EH (cell line): ENCODE results near the gene ZCCHC4.

Source experiments
- DNase-seq: peaks from one replicate; pipeline ENCODE4 v3.0.0-alpha.2; 2015; ENCODE audit warnings: low read depth

ZCCHC4 gene, protein sequence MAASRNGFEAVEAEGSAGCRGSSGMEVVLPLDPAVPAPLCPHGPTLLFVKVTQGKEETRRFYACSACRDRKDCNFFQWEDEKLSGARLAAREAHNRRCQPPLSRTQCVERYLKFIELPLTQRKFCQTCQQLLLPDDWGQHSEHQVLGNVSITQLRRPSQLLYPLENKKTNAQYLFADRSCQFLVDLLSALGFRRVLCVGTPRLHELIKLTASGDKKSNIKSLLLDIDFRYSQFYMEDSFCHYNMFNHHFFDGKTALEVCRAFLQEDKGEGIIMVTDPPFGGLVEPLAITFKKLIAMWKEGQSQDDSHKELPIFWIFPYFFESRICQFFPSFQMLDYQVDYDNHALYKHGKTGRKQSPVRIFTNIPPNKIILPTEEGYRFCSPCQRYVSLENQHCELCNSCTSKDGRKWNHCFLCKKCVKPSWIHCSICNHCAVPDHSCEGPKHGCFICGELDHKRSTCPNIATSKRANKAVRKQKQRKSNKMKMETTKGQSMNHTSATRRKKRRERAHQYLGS

DNA sequence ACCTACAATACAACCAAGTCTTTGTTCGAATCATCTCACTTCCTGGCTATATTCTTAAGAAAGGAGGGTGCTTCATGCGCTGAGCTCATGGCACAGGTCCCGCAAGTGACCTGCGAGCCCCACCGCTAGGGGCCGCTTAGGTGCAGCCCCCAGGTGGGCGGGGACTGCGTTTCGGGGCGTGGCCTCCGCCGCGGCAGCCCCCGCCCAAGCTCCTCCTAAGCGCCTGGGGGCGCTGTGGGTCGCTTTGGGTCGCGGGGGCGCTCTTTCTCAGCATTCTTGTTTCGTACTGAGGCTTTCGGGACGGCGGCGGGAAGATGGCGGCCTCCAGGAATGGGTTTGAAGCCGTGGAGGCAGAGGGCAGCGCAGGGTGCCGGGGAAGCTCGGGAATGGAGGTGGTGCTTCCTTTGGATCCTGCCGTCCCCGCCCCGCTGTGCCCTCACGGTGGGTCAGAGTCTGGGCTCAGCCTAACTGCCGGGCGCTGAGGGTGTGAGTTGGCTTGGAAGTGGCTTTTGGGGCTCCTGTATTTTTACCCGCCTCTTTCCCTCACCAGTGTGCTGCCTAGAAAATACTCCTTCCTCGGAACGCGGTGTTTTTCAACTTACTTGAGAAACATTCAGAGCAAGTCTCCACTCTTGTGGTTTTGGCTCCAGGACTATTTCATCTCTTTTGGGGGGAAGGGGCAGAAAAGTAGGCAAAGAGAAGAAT, at the start of gene ZCCHC4:
TSS of gene ZCCHC4 (plus strand) at position 279 of the 705 bp plus-strand sequence. CDS start at position 315, 36 bp downstream.
- peak; percentile 85 for DNase-seq

DNA sequence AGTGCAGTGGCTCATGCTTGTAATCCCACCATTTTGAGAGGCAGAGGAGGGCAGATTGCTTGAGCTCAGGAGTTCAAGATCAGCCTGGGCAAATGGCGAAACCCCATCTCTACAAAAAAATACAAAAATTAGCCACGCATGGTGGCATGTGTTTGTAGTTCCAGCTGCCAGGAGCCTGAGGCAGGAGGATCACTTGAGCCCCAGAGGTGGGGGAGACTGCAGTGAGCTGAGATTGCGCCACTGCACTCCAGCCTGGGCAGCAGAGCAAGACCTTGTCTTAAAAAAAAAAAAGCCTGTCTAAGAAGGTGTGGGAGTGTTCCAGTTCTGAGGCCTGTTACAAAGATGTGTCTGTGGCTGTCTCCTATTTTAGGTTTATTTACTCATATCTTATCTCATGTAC, 40.7 kb upstream of the ZCCHC4 start:
- DNase-seq, result no peak

DNA sequence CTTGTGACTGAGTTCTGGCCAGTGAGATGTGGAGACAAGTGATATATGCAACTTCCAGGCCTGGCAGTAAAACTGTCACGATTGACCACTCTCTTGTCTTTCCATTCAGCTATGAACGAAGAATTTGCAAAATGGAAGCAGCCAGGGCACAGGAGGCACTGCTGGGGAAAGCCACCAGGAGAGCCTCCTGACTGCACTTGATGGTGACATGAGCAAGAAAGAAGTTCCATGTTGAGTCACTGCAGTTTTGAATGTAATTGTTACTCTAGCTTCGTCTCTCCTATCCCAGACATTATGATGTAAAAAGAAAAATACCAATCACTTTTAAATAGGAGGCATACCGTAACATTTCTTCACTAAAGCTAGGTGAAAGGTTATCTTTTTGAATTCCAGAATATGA, 32.4 kb upstream of the ZCCHC4 start:
- no peak for DNase-seq

DNA sequence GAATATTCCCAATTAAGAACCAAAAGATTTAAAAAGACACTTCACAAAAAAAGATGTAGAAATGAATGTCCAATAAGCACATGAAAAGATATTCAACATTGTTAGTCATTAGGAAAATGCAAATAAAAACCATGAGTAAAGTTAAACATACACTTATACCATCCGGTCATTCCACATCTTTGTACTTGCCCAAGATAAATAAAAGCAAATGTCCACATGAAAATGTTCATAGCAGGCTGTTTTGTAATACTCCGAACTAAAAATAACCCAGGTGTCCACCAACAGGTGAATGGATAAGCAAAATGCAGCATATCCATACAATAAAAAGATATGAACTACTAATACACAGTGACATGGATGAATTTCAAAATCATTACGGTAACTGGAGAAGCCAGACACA, 28.6 kb upstream of the ZCCHC4 start:
- DNase-seq, result no peak

DNA sequence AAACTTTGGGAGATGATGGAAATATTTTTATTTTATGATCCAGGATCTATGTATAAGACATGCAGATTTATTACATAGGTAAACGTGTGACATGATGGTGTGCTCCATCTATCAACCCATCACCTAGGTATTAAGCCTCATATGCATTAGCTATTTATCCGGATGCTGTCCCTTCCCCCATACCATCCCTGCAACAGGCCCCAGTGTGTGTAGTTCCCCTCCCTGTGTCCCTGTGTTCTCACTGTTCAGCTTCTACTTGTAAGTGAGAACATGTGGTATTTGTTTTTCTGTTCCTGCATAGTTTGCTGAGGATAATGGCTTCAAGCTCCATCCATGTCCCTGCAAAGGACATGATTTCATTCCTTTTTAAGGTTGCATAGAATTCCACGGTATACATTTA, 28.1 kb upstream of the ZCCHC4 start:
- DNase-seq, result no peak

DNA sequence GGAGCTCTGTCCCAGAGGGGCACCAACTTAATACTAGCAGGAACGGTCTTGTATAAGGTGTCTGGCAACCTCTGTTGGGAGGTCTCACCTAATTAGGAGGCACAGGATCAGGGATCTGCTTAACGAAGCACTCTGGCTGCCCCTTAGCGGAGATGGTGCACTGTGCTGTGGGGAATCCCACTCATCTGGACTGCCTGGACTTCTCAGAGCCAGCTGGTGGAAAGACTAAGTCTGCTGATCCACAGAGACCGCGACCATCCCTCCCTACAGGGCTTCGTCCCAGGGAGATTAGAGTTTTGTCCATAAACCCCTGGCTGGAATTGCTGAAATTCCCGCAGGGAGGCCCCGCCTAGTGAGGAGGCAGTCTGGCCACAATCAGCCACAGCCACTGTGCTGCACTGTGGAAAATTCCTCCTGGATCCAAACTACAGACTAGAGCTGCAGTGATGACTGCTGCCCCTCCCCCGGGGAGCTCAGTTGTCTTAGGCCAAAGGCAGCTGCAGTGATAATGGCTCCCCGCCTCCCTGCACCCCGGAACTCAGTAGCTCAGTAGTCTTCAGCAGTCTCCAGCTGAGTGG, 22.0 kb upstream of the ZCCHC4 start:
- DNase-seq, result peak; percentile 16

DNA sequence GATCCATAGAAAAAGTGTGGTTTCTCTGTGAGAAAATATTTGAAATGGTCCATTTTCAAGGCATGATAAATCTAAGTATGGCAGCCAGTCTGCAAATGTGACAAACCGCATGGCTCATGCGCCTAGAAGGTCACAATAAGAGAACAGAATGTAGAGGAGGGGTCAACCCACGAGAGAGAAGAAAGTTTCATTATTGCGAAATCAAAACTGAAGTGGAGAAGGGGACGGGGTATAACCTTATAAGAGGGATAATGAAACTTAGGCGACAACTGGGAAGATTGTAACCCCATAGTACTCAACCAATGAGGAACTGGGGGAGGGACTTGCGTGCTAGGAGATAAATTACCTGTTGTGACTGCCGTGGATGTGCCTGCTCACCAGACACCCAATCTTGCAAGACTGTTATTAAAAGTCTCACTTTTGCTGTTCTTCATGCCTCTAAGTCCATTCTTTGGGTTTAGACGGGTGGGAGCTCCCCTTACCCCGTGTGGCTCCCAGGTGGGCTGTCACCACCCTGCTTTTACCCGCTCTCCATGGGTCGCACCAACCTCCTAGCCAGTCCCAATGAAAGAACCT, 21.3 kb upstream of the ZCCHC4 start:
- no peak for DNase-seq

DNA sequence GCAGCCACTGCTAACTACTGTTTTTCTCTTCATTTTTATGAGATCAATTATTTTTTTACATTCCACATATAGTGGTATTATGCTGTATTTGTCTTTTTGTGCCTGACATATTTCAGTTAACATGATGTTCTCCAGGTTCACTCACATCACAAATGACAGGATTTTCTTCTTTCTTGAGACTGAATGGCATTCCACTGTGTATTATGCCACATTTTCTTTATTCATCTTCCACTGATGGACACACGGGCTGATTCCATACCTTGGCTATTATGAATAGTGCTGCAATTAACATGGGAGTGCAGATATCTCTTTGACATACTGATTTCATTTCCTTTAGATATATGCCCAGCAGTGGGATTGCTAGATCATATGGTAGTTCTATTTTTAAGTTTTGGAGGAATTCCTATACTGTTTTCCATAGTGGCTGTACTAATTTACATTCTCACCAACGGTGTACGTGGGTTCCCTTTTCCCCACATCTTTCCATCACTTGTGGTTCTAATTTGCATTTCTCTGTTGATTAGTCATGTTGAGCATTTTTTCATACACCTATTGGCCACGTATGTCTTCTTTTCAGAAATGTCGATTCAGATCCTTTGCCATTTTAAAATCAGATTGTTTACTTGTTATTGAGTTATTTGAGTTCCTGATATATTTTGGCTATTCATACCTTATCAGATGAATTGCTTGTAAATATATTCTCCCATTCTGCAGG, 14.9 kb upstream of the ZCCHC4 start:
- DNase-seq, result no peak

DNA sequence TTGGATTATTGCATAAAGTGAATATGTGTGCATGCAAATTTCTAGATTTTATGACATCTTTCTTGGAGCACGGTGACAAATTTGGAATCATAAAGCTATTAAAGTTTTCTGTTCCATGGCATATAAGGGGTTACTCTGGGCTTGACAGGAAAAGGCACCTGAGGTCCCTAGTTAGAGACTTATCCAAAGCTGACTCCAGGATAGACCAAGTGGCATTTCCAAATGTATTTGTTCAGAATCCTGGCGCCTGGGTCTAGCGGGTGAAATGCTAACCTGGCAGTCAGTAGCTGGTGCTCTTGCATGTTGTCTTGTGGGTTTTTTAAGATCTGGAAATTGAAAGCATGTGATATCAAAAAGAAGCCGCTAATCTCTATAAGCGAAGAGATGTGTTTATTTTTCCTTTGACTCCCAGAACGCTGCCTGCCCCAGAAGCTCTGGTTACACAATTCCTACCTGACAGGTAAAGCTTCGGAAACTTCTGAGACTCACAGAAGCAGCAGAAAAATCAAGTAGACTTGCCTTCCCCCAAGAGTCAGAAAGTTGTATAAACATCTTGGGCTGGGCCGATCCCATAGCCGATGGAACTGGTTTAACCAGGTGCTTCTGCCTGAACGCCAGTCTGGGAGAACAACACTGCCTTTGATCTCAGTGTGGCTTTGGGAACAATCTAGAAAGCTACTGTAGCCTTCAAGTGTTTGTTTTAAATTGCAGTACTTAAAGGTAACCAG, 12.9 kb upstream of the ZCCHC4 start:
- DNase-seq, result no peak

DNA sequence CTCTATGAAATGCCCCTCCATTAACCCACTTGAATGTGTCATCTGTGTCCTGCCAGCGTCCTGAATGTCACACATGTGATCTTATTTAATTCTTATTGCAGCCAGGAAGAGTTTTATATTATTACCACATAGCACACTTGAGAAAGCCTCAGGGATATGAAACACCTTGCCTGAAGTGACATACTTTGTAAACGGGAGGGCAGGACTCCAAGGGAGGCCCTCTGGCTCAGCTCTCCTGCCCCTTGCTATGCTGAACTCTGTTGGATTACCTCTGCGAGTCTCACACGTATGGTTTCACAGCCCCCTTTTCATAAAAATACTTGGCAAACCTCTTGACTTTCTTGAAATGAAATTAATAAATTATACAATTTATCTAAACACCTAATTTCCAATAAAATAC, 11.1 kb upstream of the ZCCHC4 start:
- no peak for DNase-seq

DNA sequence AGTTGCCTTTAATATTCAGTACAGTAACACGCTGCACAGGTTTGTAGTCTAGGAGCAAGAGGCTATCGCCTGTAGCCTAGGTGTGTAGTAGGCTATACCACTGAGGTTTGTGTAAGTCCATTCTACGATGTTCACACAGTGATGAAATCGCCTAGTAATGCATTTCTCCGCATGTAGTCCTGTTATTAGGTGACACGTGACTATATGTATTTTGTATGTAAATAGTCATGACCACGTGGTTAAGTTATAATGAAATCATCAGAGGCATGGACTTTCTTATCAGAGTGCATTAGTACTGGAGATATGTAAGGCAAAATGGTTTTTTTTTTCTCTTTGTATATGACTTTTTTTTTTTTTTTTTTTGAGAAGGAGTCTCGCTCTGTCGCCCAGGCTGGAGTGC, 9.9 kb upstream of the ZCCHC4 start:
- DNase-seq, result no peak

DNA sequence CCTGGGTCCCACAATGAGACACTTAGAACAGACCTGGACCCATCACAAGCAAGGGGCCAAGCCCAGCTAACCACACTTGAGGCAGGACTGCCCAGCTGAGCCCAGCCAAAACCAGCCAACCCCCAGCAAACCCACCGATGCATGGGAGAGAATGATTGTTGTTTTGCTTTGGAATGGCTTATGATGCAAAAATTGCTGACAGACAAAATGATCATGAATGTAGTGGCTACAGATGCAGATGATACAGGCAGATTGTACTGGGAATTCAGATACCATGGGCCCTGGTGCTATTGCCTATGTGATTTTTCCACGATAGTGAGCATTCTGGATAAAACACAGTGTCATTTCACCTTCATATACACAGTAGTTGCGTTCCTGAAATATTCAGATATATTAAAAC, 9.0 kb upstream of the ZCCHC4 start:
- DNase-seq, result no peak

DNA sequence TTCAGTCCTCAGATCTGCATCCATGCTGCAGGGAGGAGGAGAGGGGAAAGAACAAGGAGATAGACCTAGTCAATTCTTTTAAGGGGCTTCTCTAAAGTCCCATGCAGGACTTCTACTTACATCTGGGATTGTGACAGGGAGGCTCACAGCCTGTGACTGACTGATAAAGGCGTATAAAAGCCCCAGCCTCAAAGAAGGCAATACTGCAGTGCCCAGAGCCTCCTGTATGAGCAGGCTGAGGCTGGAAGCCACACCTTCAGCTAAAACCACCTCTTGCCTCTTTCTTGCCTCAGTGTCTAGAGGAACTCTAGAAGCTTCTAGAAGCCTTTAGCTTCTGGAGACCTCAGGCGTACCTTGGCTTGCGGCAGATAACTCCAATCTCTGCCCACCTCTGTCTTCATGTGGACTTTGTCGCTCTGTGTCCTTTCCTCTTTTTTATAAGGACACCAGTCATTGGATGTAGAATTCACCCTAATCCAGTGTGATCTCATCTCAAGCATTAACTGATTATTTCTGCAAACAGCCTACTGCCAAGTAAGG, 6.0 kb upstream of the ZCCHC4 start:
- no peak for DNase-seq

DNA sequence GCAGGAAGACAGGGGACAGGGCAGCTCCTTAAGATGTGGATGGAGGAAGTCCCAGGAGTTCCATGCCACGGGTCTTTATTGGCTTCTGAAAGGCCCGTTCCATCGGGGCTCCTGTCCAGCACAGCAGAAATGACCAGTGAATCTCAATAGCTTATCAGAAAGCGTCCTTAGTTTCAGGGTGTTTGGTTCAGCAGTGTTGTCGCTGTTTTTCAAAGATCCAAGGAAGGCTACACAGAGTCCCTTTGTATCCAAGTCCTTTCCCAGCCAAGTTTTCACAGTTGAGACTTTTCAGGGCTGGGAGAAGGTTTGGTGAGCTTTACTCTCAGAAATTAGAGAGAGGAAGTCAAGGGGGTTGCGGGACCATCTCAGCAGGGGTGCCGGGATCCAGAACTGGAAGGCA, 5.0 kb upstream of the ZCCHC4 start:
- DNase-seq, result no peak

DNA sequence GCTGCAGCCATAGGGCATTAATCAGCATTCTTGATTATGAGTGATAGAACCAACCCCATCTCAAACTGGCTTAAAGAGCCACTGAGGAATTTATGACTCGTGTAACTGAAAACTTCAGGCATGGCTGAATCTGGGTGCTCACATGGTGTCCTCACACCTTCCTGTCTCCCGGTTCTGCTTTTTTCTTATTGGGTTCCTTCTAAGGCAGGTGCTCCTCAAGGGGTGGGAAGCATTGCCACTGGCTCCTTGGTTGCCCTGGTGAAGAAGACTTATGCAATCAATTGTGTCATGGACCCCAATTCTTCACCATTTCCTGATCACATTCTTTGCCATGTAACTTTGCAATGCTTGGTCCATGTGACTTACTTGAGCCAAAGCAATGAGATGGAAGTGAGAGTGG, 4.3 kb upstream of the ZCCHC4 start:
- peak; percentile 14 for DNase-seq

DNA sequence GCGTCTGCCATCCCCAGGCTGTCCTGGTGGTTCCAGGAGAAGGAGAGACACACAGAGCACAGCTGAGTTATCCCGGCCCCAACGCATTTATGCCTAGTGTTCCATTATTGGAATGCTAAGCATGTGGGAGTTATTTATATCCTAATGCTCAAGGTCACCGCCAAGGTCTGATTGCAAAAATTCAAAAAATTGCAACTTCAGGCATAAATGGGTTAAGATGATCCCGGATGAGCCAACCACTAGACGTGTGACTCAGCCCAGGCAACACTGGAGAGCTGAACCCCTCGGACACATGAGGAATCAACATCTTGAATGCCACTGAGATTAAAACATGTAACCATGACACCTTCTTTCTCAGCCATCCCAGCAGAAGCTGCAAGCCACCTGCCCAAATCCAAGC, 3.8 kb upstream of the ZCCHC4 start:
- peak; percentile 66 for DNase-seq

DNA sequence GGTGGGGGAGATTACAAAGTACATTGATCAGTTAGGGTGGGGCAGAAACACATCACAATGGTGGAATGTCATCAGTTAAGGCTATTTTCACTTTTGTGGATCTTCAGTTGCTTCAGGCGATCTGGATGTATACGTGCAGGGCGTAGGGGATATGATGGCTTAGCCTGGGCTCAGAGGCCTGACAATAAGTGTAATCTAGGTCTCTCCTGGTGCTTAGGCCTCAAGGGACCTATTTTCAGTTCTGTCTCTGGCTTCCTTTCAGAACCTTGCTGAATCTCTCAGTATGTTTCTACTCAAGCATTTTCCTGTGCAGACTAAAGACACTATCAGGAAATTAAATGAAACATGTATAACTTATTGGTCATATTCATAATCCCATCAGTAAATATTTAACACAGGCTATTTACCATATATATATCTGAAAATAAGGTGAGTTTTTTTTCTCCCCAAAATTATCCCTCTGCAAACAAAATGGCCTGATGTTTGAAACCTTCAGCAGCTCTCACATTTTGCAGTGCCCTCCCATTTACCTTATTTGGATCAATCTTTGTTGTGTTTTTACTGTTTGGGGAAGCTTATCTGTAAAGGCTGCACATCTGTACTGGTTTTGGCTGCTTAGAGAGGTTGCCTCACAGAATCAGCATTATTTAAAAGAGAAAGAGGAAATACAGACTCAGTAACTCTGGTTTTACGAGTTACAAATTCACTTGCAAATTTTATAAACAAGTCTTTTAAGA, 2.3 kb upstream of the ZCCHC4 start:
- no peak for DNase-seq

DNA sequence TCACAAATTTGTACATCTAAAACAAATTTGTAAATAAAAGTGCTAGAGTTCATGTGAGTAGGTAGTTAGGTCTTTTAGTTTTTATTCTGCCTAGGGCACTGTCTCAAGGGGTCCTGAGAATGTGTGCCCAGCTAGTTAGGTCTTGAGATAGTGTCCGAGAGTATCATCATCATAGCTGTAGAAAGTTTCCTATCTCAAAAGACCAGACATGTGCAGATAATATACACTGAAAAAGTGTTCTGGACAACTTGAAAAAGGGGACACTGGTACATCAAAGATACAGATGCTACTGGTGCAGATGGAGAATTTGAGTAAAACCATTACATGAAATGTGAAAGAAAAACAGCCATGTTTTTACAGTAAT, 1.8 kb upstream of the ZCCHC4 start:
- DNase-seq, result no peak

DNA sequence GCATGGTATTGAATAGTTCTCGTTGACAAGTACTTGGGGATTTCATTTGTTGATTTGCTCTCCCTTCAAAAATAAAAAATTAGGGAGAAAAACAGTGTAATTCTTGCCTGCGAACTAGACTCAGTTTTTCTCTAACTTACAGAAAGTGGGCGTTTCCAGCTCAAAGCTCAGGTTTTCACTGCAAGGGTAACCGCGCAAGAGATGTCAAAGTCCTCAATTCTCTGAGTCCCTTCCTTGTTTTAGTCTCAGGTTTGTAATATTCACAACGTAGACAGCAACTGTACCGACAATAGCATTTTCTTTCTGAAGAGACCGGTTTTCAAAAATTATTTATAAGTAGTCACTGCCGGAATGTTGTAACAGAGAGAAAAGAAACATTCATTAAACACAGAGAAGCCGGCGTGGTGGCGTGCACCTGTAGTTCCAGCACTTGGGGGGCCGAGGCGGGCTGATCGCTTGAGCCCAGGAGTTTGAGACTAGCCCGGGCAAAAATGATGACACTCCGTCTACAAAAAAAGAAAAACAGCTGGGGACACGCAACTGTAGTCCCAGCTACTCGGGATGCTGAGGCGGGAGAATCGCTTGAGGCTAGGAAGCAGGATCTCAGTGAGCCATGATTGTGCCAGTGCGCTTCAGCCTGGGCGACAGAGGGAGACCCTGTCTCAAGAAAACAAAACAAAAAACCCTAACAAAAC, 774 bp downstream of the ZCCHC4 start:
- peak; percentile 9 for DNase-seq

DNA sequence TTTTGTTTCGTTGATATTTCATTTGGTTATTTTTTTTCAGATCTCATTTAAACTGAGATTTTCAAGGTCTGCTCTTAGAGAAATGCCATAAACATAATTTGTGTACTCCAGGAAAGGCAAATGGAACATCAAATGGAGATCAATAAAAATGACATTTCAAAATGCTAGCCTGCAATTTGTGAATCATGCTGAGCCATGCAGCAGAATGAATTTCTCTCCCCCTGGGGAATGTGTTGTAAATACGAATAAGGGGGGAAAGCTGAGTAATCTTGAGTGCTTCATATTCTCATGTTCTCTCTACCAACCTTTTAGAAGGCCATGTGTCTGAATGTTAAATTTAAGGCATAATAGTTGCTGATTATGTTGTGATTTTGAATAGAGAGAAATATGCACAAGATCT, 7.8 kb downstream of the ZCCHC4 start:
- peak; percentile 24 for DNase-seq
